SU-DHL-6 (cell line): ENCODE results near the gene PDE9A.

ENCODE experiments used
- H2AFZ ChIP-seq: fragments of 200-600 bp; sonication (generic); 2 replicates; pipeline ENCODE4 v1.6.1; 2014; ENCODE audit warnings: low read depth, mild to moderate bottlenecking, moderate library complexity, mixed read lengths, antibody characterized with exemption, low read length; ENCODE audit not compliant: severe bottlenecking
- H3F3A ChIP-seq: fragments of 200-600 bp; shearing (Covaris generic); 2 replicates; pipeline ENCODE4 v1.6.0; 2016; ENCODE audit warnings: antibody characterized with exemption, mild to moderate bottlenecking; ENCODE audit not compliant: insufficient read depth
- H3K27ac ChIP-seq: fragments of 200-600 bp; sonication (generic); 2 replicates; pipeline ENCODE4 v1.5.1; 2016; ENCODE audit warnings: low read depth, mild to moderate bottlenecking, low read length, moderate library complexity, mixed read lengths
- H3K27me3 ChIP-seq: fragments of 200-600 bp; sonication (generic), shearing (Covaris generic); 2 replicates; pipeline ENCODE4 v1.6.0; 2014; ENCODE audit warnings: mild to moderate bottlenecking, low read length
- H3K36me3 ChIP-seq: fragments of 200-600 bp; sonication (generic); 2 replicates; pipeline ENCODE4 v1.6.1; 2014; ENCODE audit warnings: mild to moderate bottlenecking, low read length, mixed read lengths
- H3K4me2 ChIP-seq: fragments of 300-600, 200-600 bp; shearing (Covaris generic), sonication (generic); 2 replicates; pipeline ENCODE4 v1.6.0; 2014; ENCODE audit warnings: low read length, low read depth, mild to moderate bottlenecking; ENCODE audit not compliant: poor library complexity, severe bottlenecking
- H3K4me3 ChIP-seq: fragments of 200-600 bp; sonication (generic); 2 replicates; pipeline ENCODE4 v1.5.1; 2014; ENCODE audit warnings: antibody characterized with exemption, low read length, mild to moderate bottlenecking, mixed read lengths; ENCODE audit not compliant: insufficient read depth, poor library complexity, severe bottlenecking
- H3K79me2 ChIP-seq: fragments of 200-600 bp; sonication (generic); 2 replicates; pipeline ENCODE4 v1.6.1; 2014; ENCODE audit warnings: mild to moderate bottlenecking, low read length, moderate library complexity; ENCODE audit not compliant: insufficient read depth
- H3K9ac ChIP-seq: fragments of 200-600 bp; sonication (generic); 2 replicates; pipeline ENCODE4 v1.7.0; 2014; ENCODE audit warnings: mild to moderate bottlenecking, low read length
- H3K9me2 ChIP-seq: fragments of 200-600 bp; sonication (generic); replicated peaks from 2 replicates; pipeline ENCODE4 v1.6.1; 2014; ENCODE audit warnings: low read length; ENCODE audit not compliant: insufficient read depth
- H3K9me3 ChIP-seq: fragments of 200-600 bp; sonication (generic); 2 replicates; pipeline ENCODE4 v1.6.1; 2014; ENCODE audit warnings: low read length, mixed read lengths; ENCODE audit not compliant: insufficient read depth
- H4K20me1 ChIP-seq: fragments of 200-600 bp; sonication (generic); 2 replicates; pipeline ENCODE4 v1.6.1; 2014; ENCODE audit warnings: low read depth, mild to moderate bottlenecking, antibody characterized with exemption, low read length, moderate library complexity, mixed read lengths
- EZH2phosphoT487 ChIP-seq: fragments of 200-600 bp; sonication (generic), shearing (Covaris generic); conservative IDR thresholded peaks from 2 replicates; pipeline ENCODE4 v1.6.1; 2018; ENCODE audit warnings: mild to moderate bottlenecking, antibody characterized with exemption, low read length, moderate library complexity, mixed read lengths
- TF ChIP-seq, protein P1 (sequence below): fragments of 200-600 bp; sonication (generic); IDR thresholded peaks from one replicate; pipeline ENCODE4 v1.5.1; 2017; ENCODE audit warnings: antibody characterized with exemption, mild to moderate bottlenecking, low read length, moderate library complexity; ENCODE audit not compliant: insufficient read depth, poor library complexity, severe bottlenecking

Gene PDE9A

DNA sequence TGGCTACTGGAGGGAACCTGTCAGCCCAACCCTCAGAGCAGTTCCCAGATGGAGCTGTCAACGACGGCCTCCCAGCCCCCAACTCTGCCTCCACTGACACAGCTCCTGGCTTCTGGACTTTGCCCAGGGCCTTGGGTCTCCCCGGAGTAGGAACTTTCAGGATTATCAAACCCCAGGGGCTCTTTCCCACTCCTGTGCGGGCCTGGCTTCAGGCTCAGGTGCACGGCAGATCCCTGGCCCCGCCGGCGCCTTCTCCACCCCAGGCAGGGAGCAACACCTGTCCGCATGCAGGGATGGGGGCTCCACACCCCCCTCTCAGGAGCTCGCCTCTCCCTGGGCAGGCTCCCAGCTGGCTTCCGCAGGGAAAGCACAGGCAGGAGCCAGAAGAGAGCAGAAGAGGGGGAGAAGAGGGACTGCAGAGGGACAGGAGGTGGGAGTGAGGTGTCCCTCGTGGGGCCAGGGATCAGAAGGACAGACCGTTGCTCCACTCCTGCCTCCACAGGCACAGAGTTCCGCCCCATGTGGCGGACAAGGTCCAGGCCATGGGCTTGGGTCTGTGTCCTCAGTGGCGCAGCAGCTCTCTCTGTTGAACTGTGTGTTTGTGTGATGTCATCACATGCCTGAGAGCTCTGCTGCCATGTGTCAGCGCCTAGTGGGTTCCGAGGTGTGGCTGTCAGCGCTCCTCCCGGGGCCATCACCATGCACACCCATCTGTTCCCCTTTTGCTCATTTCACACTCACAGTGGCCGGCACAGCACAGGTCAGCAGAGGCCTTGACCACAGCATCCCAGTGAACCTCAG is 107.7 kb downstream of the PDE9A start:
- Histone ChIP-seq H3K9me3 (no peaks in the 10 kb centered on the region), H3F3A (no peaks in the 10 kb centered on the region), H4K20me1 (no peaks in the 10 kb centered on the region), H3K79me2 (no peaks in the 10 kb centered on the region), H3K27me3 (no peaks in the 10 kb centered on the region), H3K9ac (no peak overlapping the region), H3K9me2 (no peaks in the 10 kb centered on the region), H3K4me3 (no peak overlapping the region), H2AFZ (no peak overlapping the region), H3K27ac (no peak overlapping the region), H3K36me3 (no peaks in the 10 kb centered on the region), H3K4me2 (no peak overlapping the region)
- TF ChIP-seq EZH2phosphoT487: no peak
- TF ChIP-seq, protein P1, sequence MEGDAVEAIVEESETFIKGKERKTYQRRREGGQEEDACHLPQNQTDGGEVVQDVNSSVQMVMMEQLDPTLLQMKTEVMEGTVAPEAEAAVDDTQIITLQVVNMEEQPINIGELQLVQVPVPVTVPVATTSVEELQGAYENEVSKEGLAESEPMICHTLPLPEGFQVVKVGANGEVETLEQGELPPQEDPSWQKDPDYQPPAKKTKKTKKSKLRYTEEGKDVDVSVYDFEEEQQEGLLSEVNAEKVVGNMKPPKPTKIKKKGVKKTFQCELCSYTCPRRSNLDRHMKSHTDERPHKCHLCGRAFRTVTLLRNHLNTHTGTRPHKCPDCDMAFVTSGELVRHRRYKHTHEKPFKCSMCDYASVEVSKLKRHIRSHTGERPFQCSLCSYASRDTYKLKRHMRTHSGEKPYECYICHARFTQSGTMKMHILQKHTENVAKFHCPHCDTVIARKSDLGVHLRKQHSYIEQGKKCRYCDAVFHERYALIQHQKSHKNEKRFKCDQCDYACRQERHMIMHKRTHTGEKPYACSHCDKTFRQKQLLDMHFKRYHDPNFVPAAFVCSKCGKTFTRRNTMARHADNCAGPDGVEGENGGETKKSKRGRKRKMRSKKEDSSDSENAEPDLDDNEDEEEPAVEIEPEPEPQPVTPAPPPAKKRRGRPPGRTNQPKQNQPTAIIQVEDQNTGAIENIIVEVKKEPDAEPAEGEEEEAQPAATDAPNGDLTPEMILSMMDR: no peak

DNA sequence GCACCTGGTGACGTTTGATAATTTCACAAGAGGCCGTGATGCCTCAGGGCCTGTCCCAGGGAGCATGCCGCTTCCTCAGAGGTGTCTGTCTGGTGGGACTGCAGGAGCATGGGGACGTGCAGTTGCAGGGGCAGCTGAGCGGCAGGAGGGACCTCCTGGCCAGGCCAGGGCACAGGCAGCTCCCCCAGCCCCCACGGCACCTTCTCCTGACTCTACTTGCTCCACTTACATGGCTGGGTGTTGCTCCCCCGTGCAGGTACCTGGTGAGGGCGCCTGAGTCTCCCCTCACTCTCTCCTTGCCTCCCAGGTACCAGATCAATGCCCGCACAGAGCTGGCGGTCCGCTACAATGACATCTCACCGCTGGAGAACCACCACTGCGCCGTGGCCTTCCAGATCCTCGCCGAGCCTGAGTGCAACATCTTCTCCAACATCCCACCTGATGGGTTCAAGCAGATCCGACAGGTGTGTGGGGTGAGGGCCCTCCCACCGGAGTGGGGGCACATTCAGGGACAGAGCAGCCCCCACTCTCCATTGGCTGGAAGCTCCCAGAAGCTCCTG is 108.4 kb downstream of the PDE9A start:
- Histone ChIP-seq H3K9me3 (no peaks in the 10 kb centered on the region), H3K4me3 (no peak overlapping the region), H3K36me3 (no peaks in the 10 kb centered on the region), H3K9me2 (no peaks in the 10 kb centered on the region), H3K79me2 (no peaks in the 10 kb centered on the region), H4K20me1 (no peaks in the 10 kb centered on the region), H2AFZ (no peak overlapping the region), H3K9ac (no peak overlapping the region), H3K27me3 (no peaks in the 10 kb centered on the region), H3F3A (no peaks in the 10 kb centered on the region), H3K4me2 (no peak overlapping the region), H3K27ac (no peak overlapping the region)
- TF ChIP-seq EZH2phosphoT487: no peak
- TF ChIP-seq, protein P1: no peak

DNA sequence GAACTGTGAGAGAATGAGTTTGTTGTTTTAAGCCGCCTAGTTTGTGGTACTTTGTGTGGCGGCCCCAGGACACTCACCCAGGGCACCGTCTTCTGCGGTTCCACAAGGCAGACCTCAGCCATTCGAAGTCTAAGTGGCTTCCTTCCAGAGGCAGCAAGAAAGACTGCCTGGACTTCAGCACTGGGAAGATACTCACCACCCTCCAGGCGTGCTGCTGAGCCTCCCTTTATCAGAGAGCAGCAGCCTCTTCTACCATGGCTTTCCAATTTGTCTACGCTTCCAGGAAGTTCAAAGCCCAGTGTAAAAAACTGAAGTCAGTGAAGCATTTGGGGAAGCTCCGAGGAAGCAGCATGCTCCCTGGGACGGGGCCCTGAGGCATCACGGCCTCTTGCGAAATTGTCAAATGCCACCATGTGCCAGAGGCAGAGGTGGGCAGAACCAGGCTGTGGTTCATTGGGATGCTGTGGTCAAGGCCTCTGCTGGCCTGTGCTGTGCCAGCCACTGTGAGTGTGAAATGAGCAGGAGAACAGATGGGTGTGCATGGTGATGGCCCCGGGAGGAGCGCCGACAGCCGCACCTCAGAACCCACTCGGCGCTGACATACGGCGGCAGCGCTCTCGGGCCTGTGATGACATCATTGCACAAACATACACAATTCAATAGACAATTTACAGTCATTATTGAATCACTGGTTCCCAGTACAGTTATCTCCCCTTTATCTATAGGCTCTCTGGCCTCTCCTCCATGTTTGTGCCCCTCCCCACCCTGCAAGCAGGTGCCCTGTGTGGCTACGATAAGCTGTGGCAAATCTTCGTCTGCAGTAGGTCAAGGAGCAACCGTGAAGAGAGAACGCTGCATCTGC is 110.4 kb downstream of the PDE9A start:
- no peak overlapping the region for H3K27ac ChIP-seq
- H4K20me1 ChIP-seq: no peaks in the 10 kb centered on the region
- TF ChIP-seq EZH2phosphoT487: no peak
- TF ChIP-seq, protein P1: no peak
- H3K27me3 ChIP-seq: no peaks in the 10 kb centered on the region
- no peak overlapping the region for H3K4me3 ChIP-seq
- H2AFZ ChIP-seq: no peak overlapping the region
- no peaks in the 10 kb centered on the region for H3K9me2 ChIP-seq
- H3K4me2 ChIP-seq: no peak overlapping the region
- no peaks in the 10 kb centered on the region for H3K9me3 ChIP-seq
- H3K36me3 ChIP-seq: no peaks in the 10 kb centered on the region
- H3F3A ChIP-seq: no peaks in the 10 kb centered on the region
- no peak overlapping the region for H3K9ac ChIP-seq
- H3K79me2 ChIP-seq: no peaks in the 10 kb centered on the region
